8988T (cell line): ENCODE results near the gene ADSS1.
A peak's percentile ranks its signal among the peaks of the same experiment; 100 is the strongest.
"Not testable (repeated sequence)": the region's sequence is repeated elsewhere in the genome, so short reads cannot be mapped to it uniquely, and the experiment has no call there.

Experiments used
- DNase-seq: peaks from one replicate; pipeline ENCODE4 v3.0.0; 2011

The ADSS1 gene

DNA sequence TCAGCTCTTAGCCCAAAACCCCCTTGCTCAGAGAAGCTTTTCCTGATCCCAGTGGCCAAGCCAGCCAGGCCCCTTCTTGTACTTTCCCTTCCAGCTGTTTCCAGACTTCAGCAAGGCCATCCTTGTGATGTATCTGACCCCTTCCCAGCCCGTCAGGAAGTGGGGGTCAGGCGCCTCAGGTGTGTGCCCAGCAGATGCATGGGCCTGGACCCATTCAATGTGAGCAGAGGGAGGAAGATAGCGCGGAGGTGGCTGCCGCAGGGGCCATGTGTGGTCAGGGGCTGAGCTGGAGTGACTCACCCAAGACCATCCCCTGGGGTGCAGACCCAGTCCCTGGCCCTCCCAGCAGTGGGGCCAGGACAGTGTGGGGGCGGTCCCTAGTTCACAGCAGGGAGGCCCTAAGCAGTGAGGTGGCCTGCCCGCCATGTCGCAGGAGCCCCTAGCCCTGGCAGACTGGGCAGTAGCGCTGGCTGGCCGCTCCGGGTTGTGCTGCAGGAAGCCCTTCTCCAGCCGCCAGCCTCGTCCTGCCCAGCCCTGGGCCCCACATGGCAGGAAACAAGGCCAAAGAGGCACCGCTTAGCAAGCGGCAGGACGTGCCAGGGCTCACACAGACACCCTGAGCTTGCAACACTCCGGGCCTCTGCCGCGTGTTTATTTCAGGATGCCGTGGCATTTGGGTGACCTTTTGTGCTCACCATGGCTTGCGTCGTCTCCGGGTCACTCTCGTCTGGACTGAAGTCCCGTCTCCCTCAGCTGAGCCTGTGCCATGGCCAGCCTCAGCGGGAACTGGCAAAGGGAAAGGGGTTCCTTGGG, 12.0 kb downstream of the ADSS1 start:
- DNase-seq, result no peak

DNA sequence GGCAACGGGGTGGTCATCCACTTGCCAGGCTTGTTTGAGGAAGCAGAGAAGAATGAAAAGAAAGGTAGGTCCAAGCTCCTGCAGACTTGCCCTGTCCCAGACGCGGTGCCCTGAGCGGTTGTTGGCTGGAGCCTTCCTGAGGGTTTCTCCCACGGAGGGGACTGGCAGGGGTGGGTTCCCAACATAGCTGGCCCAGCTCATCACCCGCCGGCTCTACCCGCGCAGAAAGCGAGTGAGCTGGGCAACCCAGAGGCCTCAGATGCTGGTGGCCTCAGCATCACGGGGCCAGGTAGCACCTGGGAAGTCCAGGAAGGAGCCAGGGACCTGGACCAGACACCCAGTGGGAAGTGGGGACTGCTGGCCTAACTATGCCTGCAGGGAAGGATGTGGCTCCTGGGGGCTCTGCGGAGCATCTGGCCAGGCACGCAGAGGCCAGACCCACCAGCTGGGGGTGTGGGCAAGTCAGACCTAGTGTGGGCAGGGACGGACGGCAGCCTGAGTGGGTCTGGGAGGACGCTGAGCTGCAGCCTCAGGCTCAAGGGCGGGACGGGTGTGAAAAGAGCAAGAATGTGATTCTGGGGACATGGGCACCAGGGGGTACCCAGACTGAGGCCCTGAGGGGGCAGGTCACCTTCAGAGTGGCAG, 14.5 kb downstream of the ADSS1 start:
- DNase-seq, result no peak

DNA sequence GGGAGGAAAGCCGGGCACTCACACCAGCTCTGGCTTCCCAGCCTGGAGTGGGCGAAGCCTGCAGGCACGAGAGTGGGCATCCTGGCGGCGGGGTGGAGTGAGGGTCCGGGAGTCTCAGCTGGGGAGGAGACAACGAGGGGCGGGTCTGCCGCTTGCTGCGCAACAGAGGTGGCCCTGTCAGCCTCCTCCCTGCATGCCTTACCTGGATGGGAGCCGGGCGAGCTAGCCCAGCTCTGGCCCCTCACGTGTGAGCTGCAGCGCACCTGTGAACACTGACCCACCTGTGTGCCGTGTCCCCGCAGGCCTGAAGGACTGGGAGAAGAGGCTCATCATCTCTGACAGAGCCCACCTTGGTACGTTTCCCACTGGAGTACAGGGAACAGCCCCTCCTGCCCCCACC, 15.0 kb downstream of the ADSS1 start:
- no peak for DNase-seq

DNA sequence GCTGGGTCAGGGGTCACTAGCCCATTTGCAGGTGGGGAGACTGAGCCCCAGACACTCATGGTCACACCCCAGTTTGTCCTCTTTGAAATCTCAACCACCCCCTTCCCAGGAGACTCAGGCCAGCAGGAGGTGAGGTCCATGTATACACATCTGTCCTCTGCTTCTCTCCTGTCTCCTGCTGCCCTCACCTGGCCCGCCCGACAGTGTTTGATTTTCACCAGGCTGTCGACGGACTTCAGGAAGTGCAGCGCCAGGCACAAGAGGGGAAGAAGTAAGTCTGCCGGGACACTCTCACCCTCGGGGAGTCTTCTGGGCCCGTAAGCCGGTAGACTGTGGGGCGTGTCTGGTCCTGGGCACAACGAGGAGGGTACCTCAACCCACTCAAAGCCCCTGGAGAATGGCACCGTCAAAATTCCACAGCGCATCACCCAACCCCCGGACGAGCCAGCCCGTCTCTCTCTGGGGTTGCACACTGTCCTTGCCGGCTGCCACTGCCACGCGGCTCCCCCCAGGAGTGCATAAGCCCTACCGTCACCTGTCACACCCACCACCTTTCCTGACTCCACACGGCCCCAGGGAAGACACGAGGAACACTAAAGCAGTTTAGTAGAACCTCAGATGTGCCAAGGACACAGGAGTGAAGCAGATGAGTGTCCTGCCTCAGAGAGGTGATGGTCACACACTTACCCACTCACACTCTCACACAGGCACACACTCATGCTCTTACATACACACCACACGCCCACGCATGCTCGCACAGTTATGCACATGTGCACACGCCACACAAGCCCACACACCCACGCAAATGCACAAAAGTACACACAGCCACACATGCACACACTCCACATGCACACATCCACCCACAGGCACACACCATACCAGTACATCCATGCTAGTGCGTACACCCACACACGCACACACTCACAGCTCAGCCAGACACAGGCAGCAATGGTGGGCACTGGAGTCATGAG, 15.8 kb downstream of the ADSS1 start:
- no peak for DNase-seq

DNA sequence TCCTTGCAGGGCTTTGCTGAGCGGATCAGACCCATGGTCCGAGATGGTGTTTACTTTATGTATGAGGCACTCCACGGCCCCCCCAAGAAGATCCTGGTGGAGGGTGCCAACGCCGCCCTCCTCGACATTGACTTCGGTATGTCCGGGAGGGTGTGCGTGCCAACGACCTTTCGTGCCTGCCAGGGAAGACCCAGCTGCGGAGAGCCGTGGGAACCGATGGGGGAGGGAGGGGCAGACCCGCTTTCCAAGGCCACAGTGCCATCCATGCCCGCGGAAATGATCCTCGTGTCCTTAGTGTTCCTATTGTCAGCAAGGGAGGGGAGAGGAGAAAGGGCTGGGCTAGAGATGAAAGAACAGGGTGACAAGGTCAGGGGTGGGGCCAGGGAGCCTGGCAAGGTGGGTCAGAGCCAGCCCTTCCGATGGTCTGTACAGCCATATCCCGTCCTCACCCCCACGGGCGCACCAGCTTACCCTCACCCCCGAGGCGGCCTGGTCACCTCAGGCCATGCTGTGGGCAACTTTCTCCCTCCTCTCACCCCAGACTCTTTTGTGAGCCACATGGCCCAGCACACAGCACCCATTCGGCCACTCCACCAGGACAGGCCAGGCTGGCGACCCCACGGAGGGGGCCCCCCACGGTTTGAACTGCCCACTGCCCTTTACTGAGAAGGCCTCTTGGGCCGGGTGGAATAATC, 17.2 kb downstream of the ADSS1 start:
- DNase-seq, result no peak

DNA sequence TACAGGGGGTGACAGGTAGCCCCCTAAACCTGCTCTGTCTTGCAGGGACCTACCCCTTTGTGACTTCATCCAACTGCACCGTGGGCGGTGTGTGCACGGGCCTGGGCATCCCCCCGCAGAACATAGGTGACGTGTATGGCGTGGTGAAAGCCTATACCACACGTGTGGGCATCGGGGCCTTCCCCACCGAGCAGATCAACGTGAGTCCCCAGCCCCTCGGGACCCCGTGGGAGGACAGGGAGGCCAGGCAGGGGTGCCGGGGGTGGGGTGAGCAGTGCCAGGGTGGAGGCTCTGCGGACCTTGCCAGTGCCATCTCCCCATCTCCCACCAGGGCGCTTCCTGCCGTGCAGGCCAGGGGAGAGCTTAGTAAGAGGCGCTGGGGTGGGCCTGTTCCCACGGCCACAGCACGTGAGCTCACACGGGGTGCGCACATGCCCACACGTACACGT, 17.8 kb downstream of the ADSS1 start:
- no peak for DNase-seq

DNA sequence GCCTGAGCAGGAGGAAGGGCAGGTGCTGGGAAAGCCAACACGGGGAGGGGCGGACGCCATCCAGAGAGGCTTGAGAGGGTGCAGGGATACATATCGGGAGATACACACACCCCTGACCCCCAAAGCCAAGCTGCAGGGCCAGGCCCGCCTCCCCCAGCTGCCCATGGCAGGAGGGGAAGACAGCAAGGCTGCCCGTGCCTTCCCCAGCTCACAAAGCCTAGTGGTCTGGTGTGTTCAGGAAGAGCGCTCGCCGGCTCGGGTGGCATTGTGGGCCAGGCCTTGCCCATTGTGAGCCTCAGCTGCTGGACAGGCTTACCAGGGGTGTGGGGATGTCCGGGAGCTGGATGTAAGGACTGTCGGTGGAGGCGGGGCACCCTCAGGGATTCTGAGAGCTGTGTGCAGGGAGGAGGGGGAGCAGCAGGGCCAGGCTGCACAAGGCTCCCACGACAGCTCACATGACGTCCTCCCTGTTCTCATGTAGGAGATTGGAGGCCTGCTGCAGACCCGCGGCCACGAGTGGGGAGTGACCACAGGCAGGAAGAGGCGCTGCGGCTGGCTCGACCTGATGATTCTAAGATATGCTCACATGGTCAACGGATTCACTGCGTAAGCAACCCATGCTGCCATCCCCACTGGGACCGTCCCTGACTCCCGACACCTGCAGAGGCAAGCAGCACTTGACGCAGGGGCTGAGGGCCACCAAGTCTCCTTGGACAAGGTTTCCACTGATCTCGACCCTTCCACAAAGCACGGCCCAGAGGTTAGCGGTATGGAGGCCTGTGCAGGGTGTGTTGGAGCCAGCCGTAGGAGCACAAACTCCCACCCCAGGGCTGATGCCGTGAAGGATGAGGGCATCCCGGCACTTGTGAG, 18.8 kb downstream of the ADSS1 start:
- DNase-seq, result no peak

DNA sequence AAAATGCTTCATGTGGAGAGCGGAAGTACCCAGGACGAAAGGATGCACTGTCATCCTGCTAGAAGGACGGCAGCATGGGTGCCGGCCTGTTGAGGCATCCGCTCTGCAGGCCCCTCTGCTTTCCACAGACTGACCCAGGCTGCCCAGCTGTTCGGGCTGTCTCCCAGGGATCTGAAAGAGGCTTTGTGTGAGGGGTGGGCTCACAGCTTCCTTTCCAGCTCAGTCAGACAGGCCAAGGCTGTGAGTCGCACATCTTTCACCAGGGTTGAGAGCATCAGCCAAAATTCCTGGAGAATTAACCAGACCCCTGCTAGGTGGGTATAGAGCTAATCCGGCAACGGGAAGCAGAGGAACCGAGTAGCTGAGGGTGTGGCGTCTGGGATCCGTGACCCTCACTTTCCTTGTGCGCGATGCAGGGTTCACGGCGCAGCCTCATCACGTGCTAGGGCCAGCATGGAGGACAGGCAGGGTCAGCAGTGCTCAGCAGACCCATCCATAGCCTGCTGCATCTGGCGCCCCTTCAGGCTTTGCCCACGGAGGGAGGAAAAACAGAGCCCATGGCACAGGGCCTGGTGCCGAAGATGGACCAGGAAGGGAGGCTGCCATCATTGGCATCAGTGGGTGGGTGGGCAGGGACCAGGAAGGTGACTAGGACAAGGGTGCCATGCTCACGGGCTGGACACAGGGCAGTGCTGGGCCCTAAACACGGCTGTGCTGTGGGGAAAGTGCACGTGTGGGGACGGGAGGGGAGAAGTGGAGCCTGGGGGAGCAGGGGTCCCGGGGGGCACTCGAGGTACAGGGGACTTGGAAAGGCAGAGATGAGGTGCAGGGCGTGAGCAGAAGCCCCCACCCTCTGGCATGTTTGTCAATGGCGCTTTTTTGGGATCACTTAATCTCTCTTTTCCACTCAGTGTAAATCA, 19.7 kb downstream of the ADSS1 start:
- DNase-seq, result no peak

DNA sequence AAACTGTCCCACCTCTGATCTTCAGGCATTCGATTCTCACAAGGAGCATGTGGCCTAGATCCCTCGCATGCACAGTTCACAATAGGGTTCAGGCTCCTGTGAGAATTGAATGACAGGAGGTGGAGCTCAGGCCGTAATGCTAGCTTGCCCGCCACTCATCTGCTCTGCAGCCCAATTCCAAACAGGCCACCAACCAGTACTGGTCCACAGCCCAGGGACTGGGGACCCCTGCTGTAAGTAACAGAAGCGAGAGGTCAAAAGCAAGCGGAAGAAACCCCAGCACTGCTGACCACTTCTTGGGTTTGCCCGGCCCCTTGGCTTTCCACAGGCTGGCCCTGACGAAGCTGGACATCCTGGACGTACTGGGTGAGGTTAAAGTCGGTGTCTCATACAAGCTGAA, 20.5 kb downstream of the ADSS1 start:
- DNase-seq, result no peak

DNA sequence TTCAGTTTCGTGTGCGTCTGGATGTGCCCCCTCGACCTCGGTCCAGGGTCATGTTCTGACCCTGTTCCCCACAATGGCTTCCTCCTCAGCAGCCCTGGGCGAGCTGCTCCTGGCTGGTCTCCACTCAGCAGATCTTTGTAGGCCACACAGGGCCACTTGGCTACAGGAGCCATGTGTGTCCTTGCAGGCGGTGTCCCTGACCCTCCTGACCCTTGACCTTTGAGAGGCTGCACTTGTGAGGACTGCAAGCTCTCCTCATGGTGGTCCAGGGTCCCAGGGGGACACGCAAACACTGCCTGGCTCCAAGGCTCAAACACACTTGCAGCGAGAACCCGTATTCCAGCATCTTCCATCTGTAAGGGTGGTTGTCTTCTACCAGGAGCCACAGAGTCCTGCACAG, 21.4 kb downstream of the ADSS1 start:
- no peak for DNase-seq

DNA sequence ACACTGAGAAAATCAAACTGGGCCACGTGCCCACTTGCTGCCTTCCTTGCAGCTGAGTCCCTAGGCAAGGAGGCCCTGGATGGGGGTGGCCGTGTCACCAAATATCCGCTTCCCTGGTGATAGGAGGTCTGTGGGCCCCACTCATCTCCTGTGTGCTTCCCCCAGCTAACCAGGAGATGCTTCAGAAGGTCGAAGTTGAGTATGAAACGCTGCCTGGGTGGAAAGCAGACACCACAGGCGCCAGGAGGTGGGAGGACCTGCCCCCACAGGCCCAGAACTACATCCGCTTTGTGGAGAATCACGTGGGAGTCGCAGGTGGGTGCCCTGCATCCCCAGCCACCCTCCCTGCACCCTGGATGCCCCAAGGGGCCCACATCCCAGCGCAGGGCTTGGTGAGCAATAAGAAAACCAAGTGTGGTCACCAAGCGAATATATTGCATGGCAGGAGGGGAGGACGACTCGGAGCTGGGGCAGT, 22.1 kb downstream of the ADSS1 start:
- no peak for DNase-seq

DNA sequence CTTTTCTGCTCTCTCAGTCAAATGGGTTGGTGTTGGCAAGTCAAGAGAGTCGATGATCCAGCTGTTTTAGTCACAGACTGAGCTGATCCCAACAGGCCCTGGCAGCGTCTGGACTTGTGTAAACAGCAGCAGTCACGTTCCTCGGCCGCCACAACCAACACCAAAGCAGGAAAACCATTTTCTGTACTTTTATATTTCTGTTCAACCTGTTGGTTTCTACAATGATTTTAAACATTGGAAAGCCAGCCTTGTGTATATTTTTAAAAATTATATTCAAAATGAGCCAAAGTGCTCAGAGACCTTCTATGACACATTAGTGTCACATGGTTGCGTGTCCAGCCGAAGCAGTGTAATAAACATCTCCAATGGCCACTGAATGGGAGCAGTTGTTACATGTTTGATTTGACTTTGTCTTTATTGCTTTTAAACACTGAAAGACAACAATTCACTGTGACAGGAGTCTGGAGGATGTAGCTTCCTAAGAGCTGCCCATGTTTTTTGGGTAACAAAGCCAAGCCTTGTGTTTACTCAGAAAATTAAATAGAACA, 23.0 kb downstream of the ADSS1 start:
- no peak for DNase-seq

DNA sequence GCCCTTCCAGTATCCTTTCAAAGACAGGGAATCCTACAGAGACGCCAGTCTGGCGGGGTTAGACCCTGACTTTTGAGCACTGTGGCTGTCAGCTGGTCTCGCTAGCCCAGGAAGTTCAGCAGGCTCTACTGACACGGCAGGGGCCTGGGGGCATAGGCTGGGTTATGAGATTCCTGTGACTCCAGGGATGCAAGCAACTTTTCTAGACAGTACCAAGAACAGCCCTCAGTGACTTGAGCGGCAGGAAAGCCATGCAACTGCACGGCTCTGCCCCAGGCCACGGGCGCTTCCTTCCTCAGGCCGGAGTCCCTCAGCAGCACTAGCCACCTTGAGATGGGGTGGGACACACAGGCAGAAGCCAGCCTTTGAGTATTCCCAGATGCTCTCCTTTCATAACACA, 23.8 kb downstream of the ADSS1 start:
- DNase-seq, result no peak

DNA sequence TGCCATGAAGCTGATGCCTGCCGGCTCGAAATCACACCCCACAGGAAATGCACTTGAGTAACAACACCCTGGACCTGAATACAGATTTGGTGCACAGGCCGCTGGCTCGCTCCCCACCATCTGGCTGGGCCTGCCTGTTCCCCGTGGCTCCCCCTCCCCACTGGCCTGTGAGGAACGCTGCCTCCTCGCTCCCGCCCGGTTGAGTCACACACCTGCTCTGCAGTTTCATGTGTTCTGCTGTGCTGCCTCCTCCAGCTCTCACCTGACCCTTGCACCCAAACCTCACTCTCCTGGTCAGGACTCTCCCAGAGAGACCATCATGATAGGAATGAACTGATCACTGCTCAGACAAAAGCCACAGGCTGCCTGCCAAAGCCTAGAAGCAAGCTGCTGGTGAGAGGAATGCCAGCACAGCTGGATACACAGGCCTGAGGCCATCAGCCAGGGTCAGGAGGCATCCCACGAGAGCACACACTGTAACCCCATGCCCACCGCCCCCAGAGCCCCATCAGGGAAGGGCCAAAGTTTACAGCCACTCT, 25.2 kb downstream of the ADSS1 start:
- DNase-seq, result no peak

DNA sequence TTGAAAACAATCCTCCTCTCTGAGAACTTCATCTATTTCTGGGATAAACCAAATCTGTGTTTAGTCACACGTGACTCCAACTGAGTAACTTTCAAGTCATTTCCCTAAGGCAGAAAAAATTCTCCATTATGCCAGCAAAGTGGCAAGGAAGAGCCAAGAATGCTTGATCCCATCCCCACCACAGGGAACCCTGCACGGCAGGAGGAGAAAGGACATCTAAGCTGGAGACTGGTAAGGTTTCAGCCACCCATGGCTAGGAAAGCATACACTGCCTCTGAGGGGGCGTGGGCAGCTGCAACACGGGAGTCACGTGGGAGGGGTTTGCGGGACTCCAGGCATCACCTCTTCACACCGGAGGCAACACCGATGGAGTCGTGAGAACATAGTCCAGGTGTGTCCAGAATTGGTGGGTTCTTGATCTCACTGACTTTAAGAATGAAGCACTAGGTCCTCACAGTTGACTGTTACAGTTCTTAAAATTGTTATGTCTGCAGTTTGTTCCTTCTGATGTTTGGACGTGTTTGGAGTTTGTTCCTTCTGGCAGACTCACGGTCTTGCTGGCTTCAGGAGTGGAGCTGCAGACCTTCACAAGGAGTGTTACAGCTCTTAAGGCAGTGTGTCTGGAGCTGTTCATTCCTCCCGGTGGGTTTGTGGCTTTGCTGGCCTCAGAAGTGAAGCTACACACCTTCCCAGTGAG, 26.2 kb downstream of the ADSS1 start:
- DNase-seq, result no peak

DNA sequence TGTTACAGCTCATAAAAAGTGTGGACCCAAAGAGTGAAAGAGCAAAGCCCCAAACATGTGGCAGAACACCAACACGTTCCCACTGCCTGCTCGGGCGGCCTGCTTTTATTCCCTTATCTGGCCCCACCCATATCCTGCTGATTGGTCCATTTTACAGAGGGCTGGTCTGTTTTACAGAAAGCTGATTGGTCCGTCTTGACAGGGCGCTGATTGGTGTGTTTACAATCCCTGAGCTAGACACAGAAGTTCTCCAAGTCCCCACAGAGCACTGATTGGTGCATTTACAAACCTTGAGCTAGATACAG, 26.7 kb downstream of the ADSS1 start:
- DNase-seq, result not testable (repeated sequence)

DNA sequence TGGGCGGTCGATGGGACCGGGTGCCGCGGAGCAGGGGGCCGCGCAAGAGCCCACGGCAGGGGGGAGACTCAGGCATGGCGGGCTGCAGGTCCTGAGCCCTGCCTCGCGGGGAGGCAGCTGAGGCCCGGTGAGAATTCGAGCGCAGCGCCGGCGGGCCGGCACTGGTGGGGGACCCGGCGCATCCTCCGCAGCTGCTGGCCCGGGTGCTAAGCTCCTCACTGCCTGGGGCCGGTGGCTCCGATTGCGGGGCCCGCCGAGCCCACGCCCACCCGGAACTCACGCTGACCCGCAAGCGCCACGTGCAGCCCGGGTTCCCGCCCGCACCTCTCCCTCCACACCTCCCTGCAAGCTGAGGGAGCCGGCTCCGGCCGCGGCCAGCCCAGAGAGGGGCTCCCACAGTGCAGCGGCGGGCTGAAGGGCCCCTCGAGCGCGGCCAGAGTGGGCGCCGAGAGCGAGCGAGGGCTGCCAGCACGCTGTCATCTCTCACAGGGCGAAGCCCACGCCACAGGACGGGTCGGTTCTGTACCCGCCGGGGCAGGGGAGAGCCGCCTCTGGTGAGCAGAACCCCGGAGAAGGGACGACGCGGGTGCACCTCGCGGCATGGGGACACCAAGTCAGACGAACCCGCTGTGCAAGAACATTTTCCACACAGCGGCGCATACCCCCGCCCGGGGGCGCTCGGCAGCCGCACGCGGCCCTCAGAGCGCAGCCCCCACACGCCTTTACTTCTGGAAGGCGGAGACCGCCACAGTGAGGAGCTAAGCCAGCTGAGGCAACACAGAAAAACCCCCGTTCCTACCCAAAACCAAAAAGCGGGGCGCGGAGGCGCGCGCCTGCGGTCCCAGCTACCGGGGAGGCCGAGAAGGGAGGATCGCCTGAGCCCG, 27.8 kb downstream of the ADSS1 start:
- no peak for DNase-seq

DNA sequence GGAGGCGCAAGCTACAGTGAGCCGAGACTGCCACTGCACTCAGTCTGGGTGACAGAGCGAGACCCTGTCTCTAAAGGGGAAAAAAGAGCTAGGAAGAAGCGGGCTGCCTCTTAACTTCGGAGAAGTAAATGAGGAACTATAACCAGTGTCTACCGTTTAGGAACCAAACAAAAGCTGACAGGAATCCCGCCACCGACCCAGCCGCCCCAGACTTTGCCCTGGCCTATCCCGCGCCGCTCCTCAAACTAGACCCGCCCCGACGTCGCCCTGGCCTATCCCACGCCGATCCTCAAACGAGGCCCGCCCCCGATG, 28.4 kb downstream of the ADSS1 start:
- DNase-seq, result peak; percentile 96
